HL-60 (cell line): ENCODE results near the gene KIF26B.

Experiments
- SPI1 ChIP-seq: IDR thresholded peaks from 2 replicates; pipeline ENCODE4 v1.6.1; 2012; ENCODE audit warnings: low read depth, mild to moderate bottlenecking, borderline replicate concordance
- TF ChIP-seq, protein P1 (sequence below): IDR thresholded peaks from one replicate; pipeline ENCODE4 v1.5.1; 2011; ENCODE audit warnings: low read length, control low read depth, inconsistent platforms; ENCODE audit not compliant: insufficient read depth
- TF ChIP-seq, protein P2 (sequence below): IDR thresholded peaks from 2 replicates; pipeline ENCODE4 v1.6.1; 2012; ENCODE audit warnings: low read depth; ENCODE audit not compliant: insufficient replicate concordance

DNA sequence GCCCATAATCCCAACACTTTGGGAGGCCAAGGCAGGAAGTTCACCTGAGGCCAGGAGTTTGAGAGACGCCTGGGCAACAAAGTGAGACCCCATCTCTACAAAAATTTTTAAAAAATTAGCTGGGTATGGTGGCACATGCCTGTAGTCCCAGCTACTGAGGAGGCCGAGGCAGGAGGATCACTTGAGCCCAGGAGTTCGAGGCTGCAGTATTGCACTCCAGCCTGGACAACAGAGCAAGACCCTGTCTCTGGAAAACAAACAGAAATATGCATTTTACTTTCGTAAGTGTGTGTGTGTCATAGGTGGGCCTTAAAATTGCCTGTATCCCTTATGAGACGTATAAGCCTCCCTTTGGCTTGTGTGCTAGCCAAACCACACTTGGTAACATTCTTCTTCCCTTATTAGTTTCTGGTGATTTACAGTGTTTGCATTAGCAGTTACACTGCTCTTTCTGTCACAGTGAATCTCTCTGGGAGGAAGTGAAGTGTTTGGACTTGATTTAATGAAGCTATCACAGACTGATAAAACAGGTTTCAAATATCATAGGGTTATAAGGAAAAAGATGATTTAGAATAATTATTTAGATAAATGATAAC lies 48.9 kb upstream of the KIF26B start:
- TF ChIP-seq, protein P1, sequence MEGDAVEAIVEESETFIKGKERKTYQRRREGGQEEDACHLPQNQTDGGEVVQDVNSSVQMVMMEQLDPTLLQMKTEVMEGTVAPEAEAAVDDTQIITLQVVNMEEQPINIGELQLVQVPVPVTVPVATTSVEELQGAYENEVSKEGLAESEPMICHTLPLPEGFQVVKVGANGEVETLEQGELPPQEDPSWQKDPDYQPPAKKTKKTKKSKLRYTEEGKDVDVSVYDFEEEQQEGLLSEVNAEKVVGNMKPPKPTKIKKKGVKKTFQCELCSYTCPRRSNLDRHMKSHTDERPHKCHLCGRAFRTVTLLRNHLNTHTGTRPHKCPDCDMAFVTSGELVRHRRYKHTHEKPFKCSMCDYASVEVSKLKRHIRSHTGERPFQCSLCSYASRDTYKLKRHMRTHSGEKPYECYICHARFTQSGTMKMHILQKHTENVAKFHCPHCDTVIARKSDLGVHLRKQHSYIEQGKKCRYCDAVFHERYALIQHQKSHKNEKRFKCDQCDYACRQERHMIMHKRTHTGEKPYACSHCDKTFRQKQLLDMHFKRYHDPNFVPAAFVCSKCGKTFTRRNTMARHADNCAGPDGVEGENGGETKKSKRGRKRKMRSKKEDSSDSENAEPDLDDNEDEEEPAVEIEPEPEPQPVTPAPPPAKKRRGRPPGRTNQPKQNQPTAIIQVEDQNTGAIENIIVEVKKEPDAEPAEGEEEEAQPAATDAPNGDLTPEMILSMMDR: no peak
- TF ChIP-seq, protein P2, sequence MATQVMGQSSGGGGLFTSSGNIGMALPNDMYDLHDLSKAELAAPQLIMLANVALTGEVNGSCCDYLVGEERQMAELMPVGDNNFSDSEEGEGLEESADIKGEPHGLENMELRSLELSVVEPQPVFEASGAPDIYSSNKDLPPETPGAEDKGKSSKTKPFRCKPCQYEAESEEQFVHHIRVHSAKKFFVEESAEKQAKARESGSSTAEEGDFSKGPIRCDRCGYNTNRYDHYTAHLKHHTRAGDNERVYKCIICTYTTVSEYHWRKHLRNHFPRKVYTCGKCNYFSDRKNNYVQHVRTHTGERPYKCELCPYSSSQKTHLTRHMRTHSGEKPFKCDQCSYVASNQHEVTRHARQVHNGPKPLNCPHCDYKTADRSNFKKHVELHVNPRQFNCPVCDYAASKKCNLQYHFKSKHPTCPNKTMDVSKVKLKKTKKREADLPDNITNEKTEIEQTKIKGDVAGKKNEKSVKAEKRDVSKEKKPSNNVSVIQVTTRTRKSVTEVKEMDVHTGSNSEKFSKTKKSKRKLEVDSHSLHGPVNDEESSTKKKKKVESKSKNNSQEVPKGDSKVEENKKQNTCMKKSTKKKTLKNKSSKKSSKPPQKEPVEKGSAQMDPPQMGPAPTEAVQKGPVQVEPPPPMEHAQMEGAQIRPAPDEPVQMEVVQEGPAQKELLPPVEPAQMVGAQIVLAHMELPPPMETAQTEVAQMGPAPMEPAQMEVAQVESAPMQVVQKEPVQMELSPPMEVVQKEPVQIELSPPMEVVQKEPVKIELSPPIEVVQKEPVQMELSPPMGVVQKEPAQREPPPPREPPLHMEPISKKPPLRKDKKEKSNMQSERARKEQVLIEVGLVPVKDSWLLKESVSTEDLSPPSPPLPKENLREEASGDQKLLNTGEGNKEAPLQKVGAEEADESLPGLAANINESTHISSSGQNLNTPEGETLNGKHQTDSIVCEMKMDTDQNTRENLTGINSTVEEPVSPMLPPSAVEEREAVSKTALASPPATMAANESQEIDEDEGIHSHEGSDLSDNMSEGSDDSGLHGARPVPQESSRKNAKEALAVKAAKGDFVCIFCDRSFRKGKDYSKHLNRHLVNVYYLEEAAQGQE: no peak
- no peak for TF ChIP-seq SPI1
